Measurements from ENCODE around the gene MZF1. TPM values are rescaled to one million over a fixed set of nuclear protein-coding genes. Genes with fewer than 3 reads are reported as not detected.

Gene MZF1
- 9.0 to 18.1 TPM (median 14.8 TPM) in 5 replicates for total RNA-seq (2022; extraction: Qiagen RNA extraction; ENCODE audit: low read depth)

DNA sequence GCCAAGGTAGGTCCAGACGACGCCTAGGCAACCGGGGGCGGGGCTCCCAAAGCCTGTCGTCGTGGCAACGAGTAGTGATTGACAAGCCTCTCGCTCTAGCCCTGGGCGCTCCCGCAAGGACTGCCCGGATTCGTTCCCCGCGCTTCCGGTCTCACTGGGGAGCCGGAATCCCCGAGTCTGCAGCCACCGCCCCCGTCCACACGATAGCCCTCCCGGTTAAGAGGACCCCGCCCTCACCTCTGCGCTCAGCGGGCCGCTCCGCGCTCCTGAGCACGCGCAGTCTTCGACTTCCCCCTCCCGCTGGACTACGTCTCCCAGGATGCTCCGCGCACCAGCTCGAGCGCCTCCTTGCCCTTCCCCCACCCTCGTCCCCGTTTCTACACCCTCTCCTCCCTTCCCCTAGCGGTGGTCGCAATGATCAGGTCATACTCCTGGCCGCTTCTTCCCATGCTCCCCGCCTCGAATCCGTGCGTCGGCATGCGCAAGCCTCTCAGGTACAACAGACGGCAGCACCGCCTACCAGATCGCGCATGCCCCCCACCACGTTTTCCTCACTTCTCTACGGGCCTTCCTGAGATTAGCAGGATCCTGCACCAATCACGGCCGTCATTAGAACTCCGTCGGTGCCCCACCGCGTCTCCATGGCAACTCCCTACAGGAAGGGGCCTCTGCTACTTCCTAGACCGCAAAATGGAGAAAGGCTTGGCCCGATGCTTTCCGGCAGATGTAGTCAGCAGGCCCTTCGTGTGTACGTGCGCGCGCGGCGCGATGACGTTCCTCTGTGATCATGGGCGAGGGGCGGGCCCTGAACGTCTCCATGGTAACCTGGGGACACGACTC lies at the start of gene MZF1:
TSS of gene MZF1 (minus strand) at position 518 of the 840 bp plus-strand sequence. CDS start 1,946 bp downstream, outside the sequence.

DNA sequence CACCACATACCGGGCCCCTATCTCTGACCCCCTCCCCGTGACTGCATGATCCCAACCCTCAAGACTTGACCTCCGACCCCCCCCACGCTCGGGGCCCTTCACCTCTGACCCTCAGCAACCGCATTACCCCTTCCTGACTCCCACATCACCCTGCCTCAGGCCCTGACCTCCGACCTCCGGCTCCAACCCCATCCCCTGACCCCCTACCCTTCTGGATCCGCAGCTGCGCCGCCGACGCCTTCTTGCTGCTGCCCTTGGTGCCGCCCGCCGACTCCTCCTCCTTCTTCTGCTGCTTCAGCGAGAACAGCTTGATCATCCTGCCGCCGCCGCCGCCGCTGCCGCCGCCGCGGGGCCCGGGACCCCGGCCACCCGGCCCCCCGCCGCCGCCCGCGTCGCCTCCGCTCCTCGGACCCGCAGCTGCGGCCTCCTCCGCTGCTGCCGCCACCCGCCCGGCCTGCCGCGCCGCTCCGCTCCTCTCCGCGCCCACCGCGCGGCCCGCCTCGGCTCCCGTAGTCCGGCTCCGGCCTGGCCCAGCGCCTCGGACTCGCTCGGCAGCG lies 15.0 kb downstream of the MZF1 start, which contains the start of gene UBE2M:
TSS of gene UBE2M (minus strand) at position 546 of the 557 bp plus-strand sequence. CDS start at position 316, 230 bp downstream.

DNA sequence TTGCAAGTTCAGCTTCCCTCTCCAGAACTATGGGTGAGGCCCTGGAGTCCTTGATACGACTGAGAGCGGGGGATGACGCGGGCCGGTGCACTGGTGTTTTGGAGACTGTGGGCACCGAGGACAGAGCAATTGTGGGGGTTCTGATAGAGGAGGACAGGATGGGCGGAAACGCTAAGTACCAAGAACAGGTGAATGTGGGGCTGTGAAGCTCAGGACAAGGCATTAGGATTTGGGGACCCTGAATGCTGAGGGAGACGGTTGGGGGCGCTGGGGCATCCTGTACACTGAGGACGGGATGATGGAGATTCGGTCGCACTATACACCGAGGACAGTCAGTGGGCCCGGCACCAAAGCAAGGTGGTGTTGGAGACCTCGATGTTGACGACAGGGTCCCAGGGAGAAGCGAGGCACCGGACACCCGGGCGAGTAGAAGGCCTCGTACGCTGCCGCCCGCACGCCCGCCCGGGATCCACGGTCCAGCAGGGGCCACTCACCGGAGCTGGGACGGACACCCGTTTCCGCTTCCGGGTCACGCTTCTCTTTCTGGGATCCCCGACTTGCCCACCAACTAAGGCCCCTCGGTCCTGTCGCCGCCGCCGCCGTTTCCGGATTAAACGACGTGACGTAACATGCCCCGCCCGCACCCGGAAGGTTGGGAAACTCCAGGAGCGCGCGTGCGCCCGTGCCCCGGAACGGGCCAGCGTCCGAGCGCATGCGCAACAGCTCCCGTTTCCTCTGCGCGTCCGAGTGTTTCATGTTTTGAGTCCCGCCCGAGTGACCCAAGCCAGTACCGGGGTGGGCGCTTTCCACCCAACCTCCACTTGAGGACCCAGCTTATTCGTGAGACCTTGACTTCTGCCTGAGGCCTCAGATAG lies 18.4 kb downstream of the MZF1 start, which contains the start of gene CHMP2A:
TSS of gene CHMP2A (minus strand) at position 612 of the 875 bp plus-strand sequence. CDS start 893 bp downstream, outside the sequence.

DNA sequence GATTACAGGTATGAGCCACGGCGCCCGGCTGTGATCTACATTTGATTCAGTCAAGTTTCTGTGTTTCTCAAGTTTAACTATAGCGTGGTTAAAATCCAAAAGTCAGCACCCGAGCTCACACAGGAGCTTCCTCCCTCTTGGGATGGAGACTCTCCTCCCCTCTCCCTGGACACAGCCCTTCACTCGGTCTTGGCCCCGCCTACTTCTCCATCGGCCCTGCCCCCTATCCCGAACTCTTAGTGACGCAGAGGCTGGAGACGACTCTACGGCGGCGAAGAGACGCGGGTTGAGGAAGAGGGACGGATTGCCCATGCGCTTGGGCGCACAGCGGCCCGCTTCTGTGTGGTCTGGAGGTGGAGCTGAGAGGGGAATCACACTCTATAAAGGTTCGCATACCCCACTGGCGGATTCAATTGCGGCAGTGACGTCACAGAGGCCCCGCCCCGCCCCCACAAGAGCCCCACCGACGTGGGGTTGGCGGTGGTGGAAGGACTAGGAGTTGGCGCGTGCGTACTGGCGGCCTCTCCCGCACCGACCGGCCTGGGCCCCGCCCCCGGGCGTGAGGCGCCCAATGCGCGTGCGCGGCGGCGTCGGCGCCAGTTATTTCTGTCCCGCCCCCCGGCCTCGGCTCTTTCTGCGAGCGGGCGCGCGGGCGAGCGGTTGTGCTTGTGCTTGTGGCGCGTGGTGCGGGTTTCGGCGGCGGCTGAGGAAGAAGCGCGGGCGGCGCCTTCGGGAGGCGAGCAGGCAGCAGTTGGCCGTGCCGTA lies 29.1 kb downstream of the MZF1 start, which contains the start of gene TRIM28:
TSS of gene TRIM28 (plus strand) at position 239 of the 765 bp plus-strand sequence. CDS start 694 bp downstream, outside the sequence.

DNA sequence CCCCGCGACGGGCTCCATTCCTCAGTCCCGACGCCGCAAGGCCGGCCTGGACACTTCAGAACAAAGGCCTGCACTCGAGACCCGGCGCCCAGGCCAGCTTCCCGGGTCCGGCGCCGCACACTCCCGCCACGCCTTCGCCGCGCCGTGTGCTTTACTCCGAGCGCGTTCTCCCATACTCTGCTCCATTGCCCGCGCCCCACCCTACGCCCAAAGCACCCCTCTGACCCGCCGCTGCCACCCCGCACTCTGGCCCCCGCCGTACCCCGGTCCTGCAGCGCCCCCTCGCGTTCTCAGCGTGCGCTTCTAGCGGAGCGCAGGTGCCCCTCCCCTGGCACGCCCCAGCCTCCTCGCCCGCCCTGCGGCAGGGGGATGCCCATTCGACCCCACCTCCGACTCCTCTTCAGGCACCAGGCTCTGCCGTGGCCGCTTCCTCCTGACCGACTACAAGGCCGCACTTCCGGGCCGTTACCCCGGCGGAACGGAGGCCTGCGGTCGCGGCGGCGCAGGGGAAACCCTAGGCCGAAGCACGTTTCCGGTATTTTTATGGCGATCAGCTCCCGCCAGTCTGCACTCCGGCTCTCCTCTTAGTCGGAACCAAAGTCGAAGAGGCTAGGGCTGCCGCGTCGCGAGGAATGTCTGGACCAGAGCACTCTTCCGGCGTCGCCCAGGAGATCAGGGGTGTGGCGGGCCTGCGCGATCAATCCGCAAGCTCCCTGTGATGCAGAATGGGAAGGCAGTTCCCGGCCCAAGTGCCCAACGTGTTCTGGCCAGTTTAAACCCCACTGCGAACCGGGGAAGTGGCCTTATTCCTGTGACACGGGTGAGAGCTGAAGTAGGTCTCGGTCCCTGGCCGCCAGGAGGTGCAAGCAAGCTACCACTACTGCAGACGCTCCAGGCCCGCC lies 53.5 kb downstream of the MZF1 start, which contains the start of gene ZBTB45:
TSS of gene ZBTB45 (minus strand) at position 456 of the 902 bp plus-strand sequence. CDS start 2,137 bp downstream, outside the sequence.

Other genes with a start within 250 kb of the MZF1 start
- 2.4 to 3.0 TPM (median 2.6 TPM) in 5 replicates for gene ZSCAN22, start 246.3 kb downstream of the MZF1 start, total RNA-seq (2022; extraction: Qiagen RNA extraction; ENCODE audit: low read depth)
- 8.1 to 17.1 TPM (median 13.2 TPM) in 5 replicates for gene A1BG, start 219.8 kb downstream of the MZF1 start, total RNA-seq (2022; extraction: Qiagen RNA extraction; ENCODE audit: low read depth)
- gene ZNF497, start 210.6 kb downstream of the MZF1 start, total RNA-seq (2022; extraction: Qiagen RNA extraction; ENCODE audit: low read depth), result 0.80 to 1.8 TPM (median 1.5 TPM) in 5 replicates
- 0.79 to 1.8 TPM (median 1.5 TPM) in 5 replicates for gene ZNF837, start 192.3 kb downstream of the MZF1 start, total RNA-seq (2022; extraction: Qiagen RNA extraction; ENCODE audit: low read depth)
- 2,154 to 2,606 TPM (median 2,462 TPM) in 5 replicates for gene RPS5, start 186.1 kb downstream of the MZF1 start, total RNA-seq (2022; extraction: Qiagen RNA extraction; ENCODE audit: low read depth)
- 0.23 to 0.63 TPM (median 0.27 TPM) in 3 of 5 replicates, not detected in the others for gene RNF225, start 177.7 kb downstream of the MZF1 start, total RNA-seq (2022; extraction: Qiagen RNA extraction; ENCODE audit: low read depth)
- gene ZNF584, start 164.7 kb downstream of the MZF1 start, total RNA-seq (2022; extraction: Qiagen RNA extraction; ENCODE audit: low read depth), result 17.9 to 21.0 TPM (median 19.6 TPM) in 5 replicates
- 0.09 to 0.16 TPM (median 0.12 TPM) in 4 of 5 replicates, not detected in the other for gene ZNF132, start 133.2 kb downstream of the MZF1 start, total RNA-seq (2022; extraction: Qiagen RNA extraction; ENCODE audit: low read depth)
- gene ZNF324B, start 121.7 kb downstream of the MZF1 start, total RNA-seq (2022; extraction: Qiagen RNA extraction; ENCODE audit: low read depth), result 5.4 to 7.6 TPM (median 6.7 TPM) in 5 replicates
- 8.5 to 10.1 TPM (median 9.6 TPM) in 5 replicates for gene ZNF324, start 106.3 kb downstream of the MZF1 start, total RNA-seq (2022; extraction: Qiagen RNA extraction; ENCODE audit: low read depth)
- 10.8 to 14.0 TPM (median 11.5 TPM) in 5 replicates for gene ZNF446, start 97.0 kb downstream of the MZF1 start, total RNA-seq (2022; extraction: Qiagen RNA extraction; ENCODE audit: low read depth)
- gene SLC27A5, start 61.3 kb downstream of the MZF1 start, total RNA-seq (2022; extraction: Qiagen RNA extraction; ENCODE audit: low read depth), result 20.2 to 31.0 TPM (median 29.2 TPM) in 5 replicates
- 11.1 to 21.2 TPM (median 17.9 TPM) in 5 replicates for gene ZBTB45, start 53.5 kb downstream of the MZF1 start, total RNA-seq (2022; extraction: Qiagen RNA extraction; ENCODE audit: low read depth)
- gene TRIM28, start 29.3 kb downstream of the MZF1 start, total RNA-seq (2022; extraction: Qiagen RNA extraction; ENCODE audit: low read depth), result 618 to 908 TPM (median 657 TPM) in 5 replicates
- gene CHMP2A, start 18.2 kb downstream of the MZF1 start, total RNA-seq (2022; extraction: Qiagen RNA extraction; ENCODE audit: low read depth), result 187 to 221 TPM (median 197 TPM) in 5 replicates
- gene UBE2M, start 14.7 kb downstream of the MZF1 start, total RNA-seq (2022; extraction: Qiagen RNA extraction; ENCODE audit: low read depth), result 139 to 187 TPM (median 143 TPM) in 5 replicates

Measured in A549 treated with RU486 at 1 μM for 4 hours (cell line).